ENCODE measurements around the gene NEXN. TPM values are rescaled to one million over a fixed set of nuclear protein-coding genes. Genes with fewer than 3 reads are reported as not detected.

Gene NEXN
- total and polyA plus RNA-seq, 10 donors, result 3.4 to 9.9 (median 6.1) TPM

DNA sequence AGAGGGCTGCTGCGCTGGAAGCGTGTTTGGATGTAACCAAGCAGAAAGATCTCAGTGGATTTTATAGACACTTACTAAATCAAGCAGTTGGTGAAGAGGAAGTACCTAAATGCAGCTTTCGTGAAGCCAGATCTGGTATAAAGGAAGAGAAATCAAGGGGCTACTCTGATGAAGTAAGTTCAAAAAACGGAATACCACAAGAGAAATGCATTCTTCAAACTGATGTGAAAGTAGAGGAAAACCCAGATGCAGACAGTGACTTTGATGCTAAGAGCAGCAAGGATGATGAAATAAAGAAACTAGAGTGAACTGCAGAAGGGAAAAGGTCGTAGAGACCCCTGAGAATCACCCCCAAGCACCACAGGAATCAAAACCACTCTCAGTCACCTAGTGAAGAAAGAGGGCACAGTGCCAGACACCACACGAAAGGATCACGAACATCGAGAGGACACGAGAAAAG is 40.8 kb upstream of the NEXN start:
- no peak for DNase-seq
- H3K27ac ChIP-seq, result no peak overlapping the region
- TF ChIP-seq POLR2A (IDR thresholded peaks at IDR 0.05), result no peak
- TF ChIP-seq POLR2AphosphoS5 (IDR thresholded peaks at IDR 0.05), result no peak
- no peak for TF ChIP-seq CTCF (IDR thresholded peaks at IDR 0.05 in 8 of 11, conservative IDR thresholded peaks at IDR 0.05 in 3 of 11)
- WGBS, 5 donors, result 41 to 56% (median 50%) methylated on average over 9 of the region's 9 CpGs
- H3K4me1 ChIP-seq, result peaks cover 0 to 8% (median 2%) of the 10 kb centered on the region in 6 donors
- no peak overlapping the region for H3K4me3 ChIP-seq
- intact Hi-C loops (cut with DNase I; ENCODE audit: low total_unique reads), result no loop called here
- peaks cover 0 to 63% (median 10%) of the 10 kb centered on the region in 6 donors for H3K36me3 ChIP-seq
- no peaks in the 10 kb centered on the region for H3K27me3 ChIP-seq (replicated peaks in 1 of 7)
- no peaks in the 10 kb centered on the region for H3K9me3 ChIP-seq

GRCh38 chr1:77850082-77850481 is 38.3 kb upstream of the NEXN start:
- DNase-seq, result no peak
- H3K9me3 ChIP-seq, result peaks cover 0 to 17% (median 12%) of the 10 kb centered on the region in 8 donors
- H3K27me3 ChIP-seq (replicated peaks in 1 of 7), result no peaks in the 10 kb centered on the region
- H3K36me3 ChIP-seq, result peaks cover 0 to 61% (median 3%) of the 10 kb centered on the region in 6 donors
- no peak overlapping the region for H3K4me3 ChIP-seq
- WGBS, 5 donors, result 90 to 98% (median 97%) methylated on average over 1 of the region's 1 CpG
- TF ChIP-seq POLR2AphosphoS5 (IDR thresholded peaks at IDR 0.05) (no peak), CTCF (IDR thresholded peaks at IDR 0.05 in 8 of 11, conservative IDR thresholded peaks at IDR 0.05 in 3 of 11) (no peak), POLR2A (IDR thresholded peaks at IDR 0.05) (no peak)
- H3K27ac ChIP-seq, result no peak overlapping the region
- intact Hi-C loops (cut with DNase I; ENCODE audit: low total_unique reads), result no loop called here
- peaks cover 0 to 8% (median 2%) of the 10 kb centered on the region in 6 donors for H3K4me1 ChIP-seq

DNA sequence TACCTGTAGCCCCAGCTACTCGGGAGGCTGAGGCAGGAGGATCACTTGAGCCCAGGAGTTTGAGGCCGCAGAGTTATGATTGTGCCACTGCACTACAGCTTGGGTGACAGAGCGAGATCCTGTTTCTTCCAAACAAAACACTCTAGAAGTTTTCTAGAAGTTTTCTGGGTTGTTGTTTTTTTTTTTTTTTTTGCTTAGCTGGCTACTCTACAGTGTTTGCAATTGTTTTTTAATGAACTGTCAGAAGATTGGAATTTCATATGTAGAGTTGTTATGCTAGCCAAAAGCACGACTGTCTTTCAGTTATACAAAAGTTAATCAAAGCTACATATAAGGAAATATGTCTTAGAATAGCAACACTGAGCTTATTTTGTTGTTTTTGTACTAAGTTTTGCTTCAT is 30.9 kb upstream of the NEXN start:
- H3K36me3 ChIP-seq, result peaks cover 0 to 70% (median 15%) of the 10 kb centered on the region in 6 donors
- no peaks in the 10 kb centered on the region for H3K4me1 ChIP-seq
- intact Hi-C loops (cut with DNase I; ENCODE audit: low total_unique reads), result no loop called here
- DNase-seq, result no peak
- no peaks in the 10 kb centered on the region for H3K27me3 ChIP-seq (replicated peaks in 1 of 7)
- WGBS, 5 donors, result 91 to 96% (median 93%) methylated on average over 4 of the region's 4 CpGs
- H3K27ac ChIP-seq, result no peak overlapping the region
- H3K4me3 ChIP-seq, result no peak overlapping the region
- peaks cover 0 to 36% (median 28%) of the 10 kb centered on the region in 8 donors for H3K9me3 ChIP-seq
- TF ChIP-seq POLR2A (IDR thresholded peaks at IDR 0.05) (no peak), CTCF (IDR thresholded peaks at IDR 0.05 in 8 of 11, conservative IDR thresholded peaks at IDR 0.05 in 3 of 11) (no peak), POLR2AphosphoS5 (IDR thresholded peaks at IDR 0.05) (no peak)

GRCh38 chr1:77858725-77859124 is 29.7 kb upstream of the NEXN start:
- H3K9me3 ChIP-seq, result peaks cover 0 to 34% (median 27%) of the 10 kb centered on the region in 8 donors
- intact Hi-C loops (cut with DNase I; ENCODE audit: low total_unique reads), result no loop called here
- H3K4me1 ChIP-seq, result no peaks in the 10 kb centered on the region
- no peaks in the 10 kb centered on the region for H3K27me3 ChIP-seq (replicated peaks in 1 of 7)
- TF ChIP-seq CTCF (IDR thresholded peaks at IDR 0.05 in 8 of 11, conservative IDR thresholded peaks at IDR 0.05 in 3 of 11) (no peak), POLR2AphosphoS5 (IDR thresholded peaks at IDR 0.05) (no peak), POLR2A (IDR thresholded peaks at IDR 0.05) (no peak)
- H3K27ac ChIP-seq, result no peak overlapping the region
- peaks cover 0 to 71% (median 22%) of the 10 kb centered on the region in 6 donors for H3K36me3 ChIP-seq
- H3K4me3 ChIP-seq, result no peak overlapping the region
- WGBS, 5 donors, result 94 to 98% (median 97%) methylated on average over 3 of the region's 3 CpGs
- DNase-seq, result no peak
